Frontal cortex (tissue), 4 donors: Measurements from ENCODE around the gene GSG1L. TPM values are rescaled to one million over a fixed set of nuclear protein-coding genes. Genes with fewer than 3 reads are reported as not detected.
"Not testable (repeated sequence)": the region's sequence is repeated elsewhere in the genome, so short reads cannot be mapped to it uniquely, and the experiment has no call there.

Experiments
- DNase-seq, 2 donors: peaks; one replicate each; pipeline ENCODE4 v3.0.0; 2012; ENCODE audit warnings: low spot score in 2 of 2
- FAIRE-seq: peaks from 2 replicates; lab custom pipeline; 2012; peaks lifted over from hg19 to GRCh38; lab: Jason Lieb, UNC
- total RNA-seq: library from RNA; depleted of rRNA; stranded (reverse); fragments of >200 nt; gene quantifications from one replicate; pipeline ENCODE4 v1.2.3, GENCODE V29; 2014
- donor health status: control.
- donor health status: control.
- donor health status: control.

The GSG1L gene
- total RNA-seq, 1 donor from 2014 or later = 5.3 TPM

DNA sequence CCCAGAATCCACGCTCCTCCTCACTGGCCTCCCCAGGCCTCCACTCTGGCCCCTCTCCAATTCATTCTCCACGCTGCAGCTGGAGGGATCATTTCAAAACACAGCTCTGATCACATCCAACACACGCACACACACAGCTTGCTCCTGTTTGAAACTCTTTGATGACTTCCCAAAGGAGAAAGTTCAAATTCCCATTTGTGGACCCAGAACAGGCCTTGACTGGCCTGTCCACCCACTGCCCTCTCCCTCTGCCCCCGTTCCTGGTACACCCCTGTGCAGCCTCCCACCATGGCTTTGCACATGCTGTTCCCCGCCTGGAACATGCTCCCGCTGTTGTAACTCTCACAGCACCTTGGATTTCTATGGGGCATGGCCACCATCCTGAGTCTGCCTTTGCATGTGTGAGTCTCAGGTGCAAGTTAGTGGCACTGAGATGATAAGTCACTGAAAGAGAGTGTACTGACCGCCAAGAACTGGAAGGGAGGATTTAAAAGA is 100.0 kb downstream of the GSG1L start:
- DNase-seq (no peak), FAIRE-seq (no peak)

DNA sequence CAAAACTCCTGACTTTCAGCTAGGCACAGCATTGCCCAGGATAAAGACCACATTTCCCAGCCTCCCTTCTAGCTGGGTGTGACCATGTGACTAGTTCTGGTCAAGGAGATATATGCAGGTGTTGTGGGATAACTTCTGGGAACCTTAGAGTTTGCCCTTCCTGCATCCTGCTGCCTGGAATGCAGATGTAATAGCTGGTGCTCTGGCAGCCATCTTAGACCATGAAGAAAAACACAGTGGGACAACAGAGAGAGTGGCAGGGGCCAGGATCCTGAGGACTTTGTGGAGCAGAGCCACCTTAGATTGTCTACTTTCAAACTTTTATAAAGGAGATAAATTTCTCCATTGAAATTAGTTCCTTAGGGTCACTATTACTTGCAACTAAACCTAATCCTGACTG is 101.3 kb downstream of the GSG1L start:
- FAIRE-seq (no peak), DNase-seq (no peak)

DNA sequence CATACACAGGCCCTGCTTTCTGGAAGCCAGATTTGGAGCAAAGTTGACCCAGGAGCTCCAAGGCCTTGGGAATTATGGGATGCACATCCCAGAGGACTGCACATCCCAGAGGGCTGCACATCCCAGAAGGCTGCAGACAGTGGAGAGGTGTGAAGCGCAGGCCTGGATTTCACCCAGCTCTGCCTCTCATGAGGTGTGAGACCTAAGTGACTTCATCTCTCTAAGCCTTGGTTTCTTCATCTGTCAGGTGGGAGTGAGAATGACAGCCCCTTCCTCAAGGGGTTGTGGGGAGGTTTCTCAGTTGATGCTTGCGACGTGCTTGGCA is 102.3 kb downstream of the GSG1L start:
- DNase-seq (no peak), FAIRE-seq (no peak)

DNA sequence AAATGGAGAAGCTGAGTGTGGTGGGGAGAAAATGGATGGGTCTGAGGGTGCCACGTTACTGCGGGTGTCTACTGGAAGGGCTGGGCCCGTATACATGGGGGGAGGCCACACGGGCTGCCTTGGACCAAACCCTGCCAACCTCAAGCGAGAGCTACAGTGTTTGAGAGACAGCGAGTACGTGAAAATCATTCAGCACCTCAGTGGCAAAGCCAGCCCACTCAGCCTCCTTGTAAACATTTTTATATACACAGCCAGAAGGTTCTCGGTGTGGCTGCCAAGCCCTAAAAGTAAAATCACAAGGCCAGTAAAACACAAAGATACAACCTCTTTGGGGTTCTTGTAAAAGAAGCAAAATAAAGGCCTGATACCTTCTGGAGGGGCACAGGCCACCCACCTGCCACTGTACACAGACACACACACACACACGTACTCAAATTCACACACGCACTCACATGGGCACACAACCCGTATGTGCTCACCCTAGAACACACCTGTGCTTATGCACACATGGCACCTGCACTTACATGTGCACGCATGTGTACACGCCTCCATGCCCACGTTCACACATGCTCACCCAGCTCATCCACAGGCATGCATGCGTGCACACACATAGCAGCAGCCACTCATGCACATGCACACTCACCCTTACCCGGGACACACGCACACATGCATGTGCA is 102.8 kb downstream of the GSG1L start:
- DNase-seq (no peak), FAIRE-seq (no peak)

DNA sequence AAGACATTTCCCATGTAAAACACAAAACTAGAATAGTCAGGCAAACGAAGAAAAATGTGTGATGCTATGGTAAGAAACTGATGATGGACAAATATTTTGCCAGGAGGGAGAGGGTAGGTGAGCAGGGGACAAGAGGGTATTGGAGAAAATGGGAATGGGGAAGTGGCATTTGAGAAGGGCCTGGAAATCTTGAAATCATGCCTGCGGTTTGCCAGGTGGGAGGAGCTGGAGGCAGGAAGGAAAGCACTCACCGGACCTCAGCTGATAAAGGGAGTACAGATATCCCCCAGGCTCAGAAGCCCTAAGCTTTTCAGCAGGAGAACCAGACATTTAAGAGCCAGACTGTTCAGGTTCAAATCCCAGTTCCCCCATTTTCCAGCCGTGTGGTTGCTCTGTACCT is 103.6 kb downstream of the GSG1L start:
- FAIRE-seq = no peak
- DNase-seq = no peak

DNA sequence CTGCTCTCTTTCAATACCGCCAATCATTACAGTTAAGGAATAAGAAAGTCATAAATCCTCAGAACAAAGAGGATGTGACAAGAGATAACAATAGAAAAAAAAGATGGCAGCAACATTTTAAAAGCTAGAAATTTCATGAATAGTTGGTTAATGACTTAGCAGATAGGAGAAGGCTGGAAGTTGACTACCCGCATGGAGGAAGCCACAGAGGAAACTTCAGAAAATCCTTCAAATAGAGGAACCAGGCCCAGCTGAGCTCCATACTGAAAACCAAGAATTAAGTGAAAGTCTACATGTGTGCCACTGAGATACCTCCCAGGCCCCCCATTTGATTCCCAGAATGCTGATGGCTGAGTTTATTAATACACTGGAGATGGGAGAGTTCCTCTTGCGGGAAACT is 109.3 kb downstream of the GSG1L start:
- FAIRE-seq (no peak), DNase-seq (no peak)

DNA sequence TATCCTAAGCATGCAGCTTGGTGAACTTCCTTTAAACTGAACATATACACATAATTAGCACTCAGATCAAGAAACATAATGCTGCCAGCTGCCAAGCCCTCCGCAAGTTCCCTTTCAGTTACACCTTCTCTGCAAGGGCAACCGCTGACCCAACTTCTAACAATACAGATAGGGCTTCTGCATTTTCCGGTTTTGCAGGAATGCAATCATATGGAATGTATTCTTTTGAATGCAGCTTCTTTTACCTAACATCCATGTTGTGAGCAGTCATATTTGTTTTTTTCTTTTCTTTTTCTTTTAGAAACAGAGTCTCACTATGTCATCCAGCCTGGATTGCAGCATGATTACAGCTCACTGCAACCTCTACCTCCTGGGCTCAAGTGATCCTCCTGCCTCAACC is 110.7 kb downstream of the GSG1L start:
- no peak for DNase-seq
- no peak for FAIRE-seq

DNA sequence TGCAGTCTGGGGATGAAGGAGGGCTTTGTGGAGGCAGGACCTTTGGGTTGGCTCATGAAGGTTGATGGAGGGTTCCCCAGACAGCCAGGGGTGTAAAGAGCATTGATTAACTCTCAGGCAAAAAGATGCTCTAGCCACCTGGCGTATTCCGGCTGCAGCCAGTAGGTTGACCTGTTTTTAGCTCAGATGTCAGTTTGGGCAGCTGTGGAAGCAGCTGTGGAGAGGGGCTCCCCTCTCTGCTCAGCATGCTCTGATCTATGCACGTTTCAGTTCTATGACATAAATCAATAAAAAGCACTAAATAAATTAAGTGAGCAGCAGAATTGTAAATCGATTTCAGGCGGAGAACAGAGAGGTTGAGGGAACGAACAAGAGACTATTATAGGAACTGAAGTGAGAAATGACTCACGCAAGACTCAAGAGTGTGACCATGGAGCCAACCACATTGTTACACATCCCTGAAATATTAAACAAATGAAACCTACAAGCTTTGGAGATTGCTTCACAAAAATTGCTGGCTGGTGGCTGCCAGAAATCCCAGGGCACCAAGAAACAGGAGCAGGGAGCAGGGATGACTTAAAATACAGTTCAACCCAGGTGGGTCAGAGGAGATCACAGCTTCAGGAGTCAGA is 111.9 kb downstream of the GSG1L start:
- no peak for FAIRE-seq
- no peak for DNase-seq

DNA sequence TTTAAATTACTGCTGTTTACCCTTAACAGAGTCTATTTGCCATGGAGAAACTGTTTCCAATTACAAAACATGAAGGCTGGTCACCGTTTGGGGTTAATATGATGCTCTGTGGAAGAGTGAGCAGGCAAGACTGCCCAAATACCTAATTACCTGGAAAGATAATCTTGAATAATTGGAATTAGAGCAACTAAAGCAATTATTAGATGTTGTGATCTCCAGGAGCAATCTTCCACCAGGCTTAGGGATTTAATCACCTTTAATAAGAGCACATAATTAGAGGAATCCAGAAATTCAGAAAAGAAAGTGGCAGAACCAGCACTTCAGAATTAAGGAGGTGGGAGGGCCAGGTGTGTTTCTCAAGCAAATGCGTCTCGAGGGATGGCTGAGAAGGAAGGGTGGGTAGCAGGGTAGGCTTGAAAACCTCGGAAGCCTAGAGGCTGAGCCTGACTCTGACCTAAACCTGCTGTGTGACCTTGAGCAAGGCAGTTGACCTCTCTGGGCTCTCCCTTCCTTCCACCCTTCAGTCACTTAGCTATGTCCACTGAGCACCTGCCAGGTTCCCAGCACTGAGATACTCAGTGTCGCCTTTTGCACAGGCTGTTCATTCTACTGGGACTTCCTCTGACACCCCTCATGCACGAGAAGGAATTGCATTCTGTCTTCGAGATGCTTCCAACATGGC is 113.2 kb downstream of the GSG1L start:
- DNase-seq = no peak
- FAIRE-seq = no peak

DNA sequence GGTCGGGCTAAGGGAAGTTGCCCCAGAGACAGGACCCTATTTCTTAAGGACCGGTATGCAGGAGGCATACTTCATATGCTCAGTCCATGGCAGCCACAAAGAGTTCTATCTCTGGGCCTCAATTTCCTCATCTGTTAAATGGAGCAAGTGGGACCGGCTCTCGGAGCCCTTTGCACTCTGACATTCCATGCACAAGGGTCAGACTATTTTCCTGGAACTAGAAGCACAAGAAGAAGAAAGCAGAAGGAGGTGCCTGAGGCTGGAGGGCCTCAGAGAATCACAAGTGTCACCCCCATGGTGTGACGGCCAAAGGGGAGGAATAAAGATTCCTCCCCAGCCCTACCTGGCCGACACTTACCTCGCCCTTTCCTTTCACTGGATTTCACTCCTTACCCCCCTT is 115.8 kb downstream of the GSG1L start:
- FAIRE-seq (no peak), DNase-seq (no peak)

DNA sequence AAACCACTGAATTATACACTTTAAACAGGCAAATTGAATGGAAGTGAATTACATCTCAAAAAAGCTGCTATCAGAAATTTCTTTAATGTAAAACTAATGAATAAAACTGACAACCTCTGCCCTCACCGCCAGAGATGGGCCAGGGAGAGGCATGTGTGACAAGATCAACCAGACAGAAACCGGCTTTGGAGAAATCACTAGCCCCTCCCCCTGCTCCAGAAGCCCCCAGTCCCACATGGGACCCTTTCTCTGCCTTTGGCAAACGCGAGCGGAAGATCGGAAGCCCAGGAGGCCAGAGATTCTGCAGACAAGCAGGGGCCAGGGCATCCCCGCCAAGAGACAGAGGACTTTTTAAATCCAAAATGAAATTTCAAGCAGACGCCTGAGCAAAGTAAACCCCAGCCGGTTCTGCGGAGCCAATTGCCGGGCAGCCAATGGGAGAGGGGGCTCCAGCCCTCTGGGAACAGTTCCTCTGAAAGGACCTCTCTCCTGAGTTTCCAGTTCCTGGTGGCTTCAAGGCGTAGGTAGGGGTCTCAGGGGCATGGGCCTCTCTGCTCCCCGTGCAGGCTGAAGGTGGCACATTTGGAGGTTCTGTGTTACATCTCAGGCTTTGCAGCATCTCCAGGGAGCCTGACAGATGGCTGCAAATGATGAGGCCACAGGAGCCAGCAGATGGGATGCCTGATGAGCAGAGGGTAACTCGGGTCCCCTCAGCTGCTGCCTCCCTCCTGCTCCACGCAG is 118.1 kb downstream of the GSG1L start:
- FAIRE-seq = no peak
- DNase-seq = no peak

DNA sequence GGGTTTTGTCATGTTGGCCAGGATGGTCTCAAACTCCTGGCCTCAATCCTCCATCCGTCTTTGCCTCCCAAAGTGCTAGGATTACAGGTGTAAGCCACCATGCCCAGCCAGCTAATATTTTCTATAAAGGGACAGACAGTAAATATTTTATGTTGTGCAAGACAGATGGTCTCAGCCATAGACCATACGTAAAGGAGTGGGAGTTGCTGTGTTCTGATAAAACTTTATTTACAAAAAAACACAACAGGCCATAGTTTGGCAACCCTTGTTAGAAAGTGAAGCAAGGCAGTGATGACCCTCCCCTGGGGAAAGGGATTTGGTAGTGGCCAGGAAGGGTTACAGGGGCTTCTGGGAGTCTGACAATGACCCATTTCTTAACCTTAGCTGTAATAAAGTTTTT is 119.7 kb downstream of the GSG1L start:
- no peak for DNase-seq
- FAIRE-seq = no peak

DNA sequence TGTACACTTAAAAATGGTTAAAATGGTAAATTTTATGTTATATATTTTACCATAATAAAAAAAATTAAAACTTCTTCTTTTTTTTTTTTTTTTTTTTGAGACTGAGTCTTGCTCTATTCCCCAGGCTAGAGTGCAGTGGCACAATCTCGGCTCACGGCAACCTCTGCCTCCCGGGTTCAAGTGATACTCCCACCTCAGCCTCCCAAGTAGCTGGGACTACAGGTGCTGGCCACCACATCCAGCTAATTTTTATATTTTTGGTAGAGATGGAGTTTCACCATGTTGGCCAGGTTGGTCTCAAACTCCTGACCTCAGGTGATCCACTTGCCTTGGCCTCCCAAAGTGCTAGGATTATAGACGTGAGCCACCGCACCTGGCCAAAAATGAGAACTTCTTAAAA is 121.4 kb downstream of the GSG1L start:
- not testable (repeated sequence) for FAIRE-seq

DNA sequence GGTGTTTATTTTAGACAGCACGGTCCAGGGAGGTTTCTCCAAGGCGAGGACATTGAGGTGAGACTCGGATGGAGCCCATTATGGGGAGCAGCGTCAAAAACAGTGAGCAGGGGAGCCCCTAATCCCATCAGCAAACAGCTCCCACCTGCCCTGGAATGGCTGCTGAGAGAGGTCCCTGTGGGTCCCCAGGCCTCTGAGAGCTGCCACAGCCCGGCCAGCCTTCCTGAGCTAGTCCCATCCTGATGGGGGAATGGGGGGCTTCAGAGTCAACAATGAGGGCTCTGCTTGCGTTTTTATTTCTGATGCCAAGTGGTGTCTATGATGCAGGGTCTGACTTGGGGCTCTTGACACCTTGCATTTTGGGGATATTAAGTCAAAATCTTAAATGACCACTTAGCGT is 128.4 kb downstream of the GSG1L start:
- DNase-seq = no peak
- FAIRE-seq = no peak

More for the DNA sequence above, 121.4 kb downstream of the GSG1L start:
- not testable (repeated sequence) for DNase-seq

DNA sequence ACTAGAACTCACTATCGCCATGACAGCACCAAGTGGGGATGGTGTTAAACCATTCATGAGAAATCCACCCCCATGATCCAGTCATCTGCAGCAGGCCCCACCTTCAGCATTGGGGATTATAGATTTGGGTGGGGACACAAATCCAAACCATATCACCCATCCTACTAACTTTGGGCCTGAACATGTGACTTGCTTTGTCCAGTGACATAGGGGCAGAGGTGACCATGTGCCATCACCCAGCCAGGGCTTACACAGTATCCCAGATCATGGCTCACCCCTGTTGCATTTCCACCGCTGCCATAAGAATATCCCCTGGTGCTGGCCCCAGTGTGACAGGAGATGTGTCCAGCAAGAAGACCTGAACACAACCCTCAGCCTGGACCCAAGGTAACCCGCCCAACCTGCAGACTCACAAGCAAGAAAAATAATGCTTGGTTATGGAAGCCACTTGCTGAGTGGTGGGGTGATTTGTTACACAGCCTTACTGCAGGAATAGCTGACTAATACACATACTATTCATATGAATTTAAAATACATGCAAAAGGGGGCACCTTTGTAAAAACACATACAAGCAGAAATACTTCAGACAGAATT is 130.9 kb downstream of the GSG1L start:
- DNase-seq (no peak), FAIRE-seq (no peak)

DNA sequence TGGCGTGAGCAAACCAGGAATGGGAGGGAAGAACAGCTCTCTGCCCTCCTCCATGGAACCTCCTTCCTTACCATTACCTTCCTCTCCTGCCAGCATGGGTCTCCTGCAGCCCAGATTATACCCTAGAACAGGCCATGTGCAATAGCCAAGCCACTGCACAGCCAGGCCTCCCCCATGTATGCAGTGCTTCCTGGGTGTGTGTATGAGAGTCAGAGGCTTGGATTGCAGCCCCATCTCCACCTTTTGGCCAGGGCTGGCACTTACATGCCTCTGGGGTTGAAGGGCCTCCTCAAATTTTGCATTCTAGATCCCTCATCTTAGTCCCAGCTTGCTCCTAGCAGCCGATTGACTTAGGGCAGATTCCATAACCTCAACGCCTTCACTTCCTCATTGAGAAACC is 133.7 kb downstream of the GSG1L start:
- FAIRE-seq (no peak), DNase-seq (no peak)

DNA sequence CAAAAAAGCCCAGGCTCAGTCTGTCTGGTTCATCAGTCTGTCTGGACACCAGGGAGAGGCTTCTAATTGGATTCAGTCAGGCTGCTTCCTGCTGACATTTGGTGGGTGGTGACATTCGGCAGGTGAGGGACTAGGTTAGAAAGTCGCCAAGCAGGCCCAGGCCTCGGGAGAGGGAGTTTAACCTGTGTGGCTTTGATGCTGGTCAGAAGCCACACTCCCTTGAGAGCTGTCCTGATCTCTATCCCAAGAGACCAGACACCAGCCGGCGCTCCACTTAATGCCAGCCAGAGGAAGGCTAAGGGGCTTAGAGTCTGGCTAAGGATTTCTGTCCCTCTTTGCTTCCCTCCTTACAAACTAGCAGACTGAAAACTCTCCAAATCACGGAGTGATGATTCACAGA is 135.0 kb downstream of the GSG1L start:
- DNase-seq (no peak), FAIRE-seq (no peak)

DNA sequence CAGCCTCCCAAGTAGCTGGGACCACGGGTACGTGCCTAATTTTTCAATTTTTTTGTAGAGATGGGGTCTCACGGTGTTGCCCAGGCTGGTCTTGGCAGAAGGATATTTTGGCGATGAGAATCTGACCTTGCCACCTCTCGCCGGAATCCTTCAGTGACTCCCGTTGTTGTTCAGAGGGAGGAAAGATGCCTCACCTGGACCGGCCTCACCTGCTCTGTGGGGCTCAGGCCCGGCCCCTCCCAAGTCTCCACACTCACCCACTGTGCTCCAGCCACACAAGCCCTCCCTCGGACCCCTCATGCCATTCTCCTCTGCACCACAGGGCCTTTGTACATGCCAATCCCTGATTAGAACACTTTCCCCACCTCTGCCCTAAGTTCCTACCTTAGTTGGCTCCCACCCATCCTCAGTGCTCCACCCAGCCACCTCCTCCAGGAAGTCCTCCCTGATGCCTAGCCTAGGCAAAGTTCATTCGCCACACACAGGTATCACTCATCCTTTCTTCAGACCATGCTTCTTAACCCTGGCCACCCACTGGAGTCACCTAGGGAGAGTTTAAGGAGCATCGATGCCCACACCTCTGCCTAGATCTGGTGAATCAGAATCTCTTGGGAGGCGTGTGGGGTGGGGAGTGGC is 136.1 kb downstream of the GSG1L start:
- no peak for DNase-seq
- FAIRE-seq = no peak

DNA sequence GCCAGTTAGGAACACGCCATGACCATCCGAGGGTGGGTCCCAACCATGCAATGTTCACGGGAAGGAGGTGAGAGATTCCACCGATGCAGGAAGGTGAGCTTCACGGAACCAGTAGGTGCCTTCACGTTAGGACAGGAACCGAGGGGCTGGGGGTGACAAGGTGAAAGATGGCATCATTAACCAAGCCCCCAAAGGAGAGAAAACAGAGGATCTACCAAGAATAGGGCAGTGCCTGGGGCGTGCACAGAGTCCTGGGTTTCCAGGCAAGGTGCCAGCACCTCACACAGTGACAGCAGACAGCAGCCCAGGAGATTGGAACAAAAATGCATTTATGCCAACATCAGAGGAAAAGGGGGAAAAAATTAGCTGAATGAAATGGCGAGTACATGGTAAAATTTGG is 137.9 kb downstream of the GSG1L start:
- DNase-seq = no peak
- no peak for FAIRE-seq
